ENCODE data around the gene ATRX.
"Not testable (repeated sequence)": the region's sequence is repeated elsewhere in the genome, so short reads cannot be mapped to it uniquely, and the experiment has no call there.

The ATRX gene

GRCh38 chrX:77658886-77659285 lies 127.1 kb downstream of the ATRX start:
- Histone ChIP-seq H3K4me1 (ENCODE audit: control insufficient read depth, insufficient read depth, low read length) (no peaks in the 10 kb centered on the region), H3K27me3 (ENCODE audit: control insufficient read depth, insufficient read depth, low read length) (no peaks in the 10 kb centered on the region), H3K36me3 (ENCODE audit: control insufficient read depth, insufficient read depth, low read length) (no peaks in the 10 kb centered on the region), H3K9ac (ENCODE audit: low read length) (no peak overlapping the region), H3K9me3 (ENCODE audit: control insufficient read depth, low read length) (no peaks in the 10 kb centered on the region), H3K4me3 (ENCODE audit: low read length) (no peak overlapping the region)

- Histone ChIP-seq H3K4me3 (ENCODE audit: low read length) (no peak overlapping the region), H3K36me3 (ENCODE audit: control insufficient read depth, insufficient read depth, low read length) (no peaks in the 10 kb centered on the region), H3K9ac (ENCODE audit: low read length) (no peak overlapping the region), H3K9me3 (ENCODE audit: control insufficient read depth, low read length) (no peaks in the 10 kb centered on the region), H3K4me1 (ENCODE audit: control insufficient read depth, insufficient read depth, low read length) (no peaks in the 10 kb centered on the region), H3K27me3 (ENCODE audit: control insufficient read depth, insufficient read depth, low read length) (no peaks in the 10 kb centered on the region)
Observed at GRCh38 chrX:77652095-77652494, 133.9 kb downstream of the ATRX start.

DNA sequence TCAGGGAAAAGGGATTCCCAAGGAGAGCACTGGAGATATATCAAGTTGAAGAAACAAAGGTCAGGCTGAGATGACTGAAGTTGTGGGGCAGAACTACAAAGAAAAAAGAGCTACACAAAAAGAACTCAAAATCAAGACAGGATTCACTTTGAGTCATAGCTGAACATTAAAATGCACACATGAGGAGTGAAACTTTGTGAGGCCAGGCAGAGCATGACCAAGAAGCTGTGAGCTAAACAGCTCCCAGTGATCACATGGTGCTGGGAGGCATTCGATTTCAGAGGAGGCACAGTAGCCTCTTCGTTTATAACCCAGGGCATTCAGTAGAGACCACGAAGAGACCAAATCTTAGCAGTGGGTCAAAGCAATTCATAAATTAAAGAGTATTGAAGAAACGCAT lies 145.3 kb downstream of the ATRX start:
- H3K4me1 ChIP-seq (ENCODE audit: control insufficient read depth, insufficient read depth, low read length): no peaks in the 10 kb centered on the region
- no peaks in the 10 kb centered on the region for H3K36me3 ChIP-seq (ENCODE audit: control insufficient read depth, insufficient read depth, low read length)
- no peaks in the 10 kb centered on the region for H3K27me3 ChIP-seq (ENCODE audit: control insufficient read depth, insufficient read depth, low read length)
- no peak overlapping the region for H3K4me3 ChIP-seq (ENCODE audit: low read length)
- no peaks in the 10 kb centered on the region for H3K9me3 ChIP-seq (ENCODE audit: control insufficient read depth, low read length)
- no peak overlapping the region for H3K9ac ChIP-seq (ENCODE audit: low read length)

- Histone ChIP-seq H3K27me3 (ENCODE audit: control insufficient read depth, insufficient read depth, low read length) (no peaks in the 10 kb centered on the region), H3K9ac (ENCODE audit: low read length) (no peak overlapping the region), H3K36me3 (ENCODE audit: control insufficient read depth, insufficient read depth, low read length) (no peaks in the 10 kb centered on the region), H3K9me3 (ENCODE audit: control insufficient read depth, low read length) (no peaks in the 10 kb centered on the region), H3K4me1 (ENCODE audit: control insufficient read depth, insufficient read depth, low read length) (no peaks in the 10 kb centered on the region), H3K4me3 (ENCODE audit: low read length) (no peak overlapping the region)
Observed at GRCh38 chrX:77639820-77640219, 146.2 kb downstream of the ATRX start.

GRCh38 chrX:77638397-77638796 lies 147.6 kb downstream of the ATRX start:
- Histone ChIP-seq H3K4me1 (ENCODE audit: control insufficient read depth, insufficient read depth, low read length) (no peaks in the 10 kb centered on the region), H3K4me3 (ENCODE audit: low read length) (no peak overlapping the region), H3K9ac (ENCODE audit: low read length) (no peak overlapping the region), H3K27me3 (ENCODE audit: control insufficient read depth, insufficient read depth, low read length) (no peaks in the 10 kb centered on the region), H3K36me3 (ENCODE audit: control insufficient read depth, insufficient read depth, low read length) (no peaks in the 10 kb centered on the region), H3K9me3 (ENCODE audit: control insufficient read depth, low read length) (no peaks in the 10 kb centered on the region)

DNA sequence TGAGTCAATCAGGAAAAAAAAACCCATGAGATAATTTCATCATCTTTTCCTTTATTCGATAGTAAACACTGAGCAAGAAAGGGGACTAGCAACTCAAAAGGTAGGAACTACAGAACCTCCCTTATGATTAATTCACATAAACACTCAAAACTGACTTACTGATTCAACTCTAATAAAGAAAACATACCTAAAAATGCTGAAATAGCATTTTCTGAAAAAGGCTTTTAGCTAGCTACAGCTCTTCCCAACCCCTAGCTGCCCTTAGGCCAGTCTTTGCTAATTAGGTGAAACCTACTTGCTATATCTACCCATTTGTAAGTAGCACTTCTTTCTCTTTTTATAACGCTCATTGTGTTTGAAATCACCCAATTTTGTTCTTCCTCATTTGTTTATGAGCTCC lies 150.6 kb downstream of the ATRX start:
- Histone ChIP-seq H3K9me3 (ENCODE audit: control insufficient read depth, low read length) (no peaks in the 10 kb centered on the region), H3K9ac (ENCODE audit: low read length) (no peak overlapping the region), H3K27me3 (ENCODE audit: control insufficient read depth, insufficient read depth, low read length) (no peaks in the 10 kb centered on the region), H3K4me3 (ENCODE audit: low read length) (no peak overlapping the region), H3K4me1 (ENCODE audit: control insufficient read depth, insufficient read depth, low read length) (no peaks in the 10 kb centered on the region), H3K36me3 (ENCODE audit: control insufficient read depth, insufficient read depth, low read length) (no peaks in the 10 kb centered on the region)

- Histone ChIP-seq H3K9ac (ENCODE audit: low read length) (no peak overlapping the region), H3K36me3 (ENCODE audit: control insufficient read depth, insufficient read depth, low read length) (no peaks in the 10 kb centered on the region), H3K9me3 (ENCODE audit: control insufficient read depth, low read length) (no peaks in the 10 kb centered on the region), H3K4me1 (ENCODE audit: control insufficient read depth, insufficient read depth, low read length) (no peaks in the 10 kb centered on the region), H3K27me3 (ENCODE audit: control insufficient read depth, insufficient read depth, low read length) (no peaks in the 10 kb centered on the region), H3K4me3 (ENCODE audit: low read length) (no peak overlapping the region)
Observed at GRCh38 chrX:77628294-77629025, 157.6 kb downstream of the ATRX start.

DNA sequence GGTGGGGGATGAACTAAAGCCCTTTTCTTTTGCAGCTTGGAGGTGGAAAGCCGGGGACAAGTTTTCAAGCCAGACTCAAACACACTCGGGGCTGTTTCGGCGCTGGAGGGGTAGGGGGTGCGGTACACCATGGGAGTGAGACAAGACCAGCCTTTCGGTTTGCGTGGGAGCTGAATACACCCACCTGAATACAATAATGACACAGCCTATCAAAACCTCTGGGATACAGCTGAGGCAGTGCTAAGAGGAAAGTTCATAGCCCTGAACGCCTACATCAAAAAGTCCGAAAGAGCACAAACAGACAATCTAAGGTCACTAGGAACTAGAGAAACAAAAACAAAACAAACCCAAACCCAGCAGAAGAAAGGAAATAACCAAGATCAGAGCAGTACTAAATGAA lies 163.3 kb downstream of the ATRX start:
- Histone ChIP-seq H3K9me3 (ENCODE audit: control insufficient read depth, low read length) (no peaks in the 10 kb centered on the region), H3K9ac (ENCODE audit: low read length) (no peak overlapping the region)

GRCh38 chrX:77622233-77622632 lies 163.8 kb downstream of the ATRX start:
- no peak overlapping the region for H3K9ac ChIP-seq (ENCODE audit: low read length)
- no peaks in the 10 kb centered on the region for H3K4me1 ChIP-seq (ENCODE audit: control insufficient read depth, insufficient read depth, low read length)
- no peaks in the 10 kb centered on the region for H3K27me3 ChIP-seq (ENCODE audit: control insufficient read depth, insufficient read depth, low read length)
- H3K4me3 ChIP-seq (ENCODE audit: low read length): no peak overlapping the region
- H3K9me3 ChIP-seq (ENCODE audit: control insufficient read depth, low read length): no peaks in the 10 kb centered on the region
- H3K36me3 ChIP-seq (ENCODE audit: control insufficient read depth, insufficient read depth, low read length): no peaks in the 10 kb centered on the region

More for the DNA sequence above, 163.3 kb downstream of the ATRX start:
- no peak overlapping the region for H3K4me3 ChIP-seq (ENCODE audit: low read length)
- H3K4me1 ChIP-seq (ENCODE audit: control insufficient read depth, insufficient read depth, low read length): no peaks in the 10 kb centered on the region
- H3K27me3 ChIP-seq (ENCODE audit: control insufficient read depth, insufficient read depth, low read length): no peaks in the 10 kb centered on the region
- H3K36me3 ChIP-seq (ENCODE audit: control insufficient read depth, insufficient read depth, low read length): no peaks in the 10 kb centered on the region

- H3K4me1 ChIP-seq (ENCODE audit: control insufficient read depth, insufficient read depth, low read length); H3K27me3 ChIP-seq (ENCODE audit: control insufficient read depth, insufficient read depth, low read length); H3K9me3 ChIP-seq (ENCODE audit: control insufficient read depth, low read length); H3K9ac ChIP-seq (ENCODE audit: low read length); H3K4me3 ChIP-seq (ENCODE audit: low read length); H3K36me3 ChIP-seq (ENCODE audit: control insufficient read depth, insufficient read depth, low read length): not testable (repeated sequence)
Observed at GRCh38 chrX:77621453-77621852, 164.6 kb downstream of the ATRX start.

GRCh38 chrX:77617206-77617605 lies 168.8 kb downstream of the ATRX start:
- no peak overlapping the region for H3K4me3 ChIP-seq (ENCODE audit: low read length)
- no peaks in the 10 kb centered on the region for H3K9me3 ChIP-seq (ENCODE audit: control insufficient read depth, low read length)
- H3K36me3 ChIP-seq (ENCODE audit: control insufficient read depth, insufficient read depth, low read length): no peaks in the 10 kb centered on the region
- no peaks in the 10 kb centered on the region for H3K4me1 ChIP-seq (ENCODE audit: control insufficient read depth, insufficient read depth, low read length)
- no peak overlapping the region for H3K9ac ChIP-seq (ENCODE audit: low read length)
- H3K27me3 ChIP-seq (ENCODE audit: control insufficient read depth, insufficient read depth, low read length): no peaks in the 10 kb centered on the region

GRCh38 chrX:77603635-77604336 lies 182.2 kb downstream of the ATRX start:
- no peak overlapping the region for H3K9ac ChIP-seq (ENCODE audit: low read length)
- no peaks in the 10 kb centered on the region for H3K36me3 ChIP-seq (ENCODE audit: control insufficient read depth, insufficient read depth, low read length)
- H3K9me3 ChIP-seq (ENCODE audit: control insufficient read depth, low read length): no peaks in the 10 kb centered on the region
- no peak overlapping the region for H3K4me3 ChIP-seq (ENCODE audit: low read length)
- no peaks in the 10 kb centered on the region for H3K4me1 ChIP-seq (ENCODE audit: control insufficient read depth, insufficient read depth, low read length)
- no peaks in the 10 kb centered on the region for H3K27me3 ChIP-seq (ENCODE audit: control insufficient read depth, insufficient read depth, low read length)
